Vagina (tissue), 2 donors: ENCODE data around the gene BSN.

Experiments used
- CTCF ChIP-seq, 3 experiments: fragments of 450-650 bp in 2 of 3; fragments of 200-600 bp in 1 of 3; sonication (generic) in 1 of 3; IDR thresholded peaks; one replicate each; pipeline ENCODE4 v1.5.1; 2017 to 2019; ENCODE audit warnings: antibody characterized with exemption in 3 of 3, mild to moderate bottlenecking in 2 of 3, moderate library complexity in 2 of 3
- POLR2A ChIP-seq, 2 donors: fragments of 450-650 bp; IDR thresholded peaks; one replicate each; pipeline ENCODE4 v1.6.1; 2017; ENCODE audit warnings: antibody characterized with exemption in 2 of 2, mild to moderate bottlenecking in 2 of 2, moderate library complexity in 2 of 2
- POLR2AphosphoS5 ChIP-seq, 2 donors: sonication (generic); formaldehyde crosslinking; IDR thresholded peaks; one replicate each; pipeline ENCODE4 v1.9.0; 2017; ENCODE audit warnings: antibody characterized with exemption in 2 of 2, mild to moderate bottlenecking in 2 of 2, low read depth in 1 of 2; ENCODE audit not compliant: insufficient read depth in 1 of 2

- TF ChIP-seq CTCF (IDR thresholded peaks at IDR 0.05) (no peak), POLR2A (IDR thresholded peaks at IDR 0.05) (no peak), POLR2AphosphoS5 (IDR thresholded peaks at IDR 0.05; ENCODE audit: insufficient read depth in 1 of 2, low read depth in 1 of 2) (no peak)
Observed at GRCh38 chr3:49617390-49618013, 63.2 kb downstream of the BSN start.
